Large intestine (tissue), 3 donors: Measurements from ENCODE around the gene PIK3R2. TPM values are rescaled to one million over a fixed set of nuclear protein-coding genes. Genes with fewer than 3 reads are reported as not detected.
"Not testable (repeated sequence)": the region's sequence is repeated elsewhere in the genome, so short reads cannot be mapped to it uniquely, and the experiment has no call there.

ENCODE experiments used
- DNase-seq, 2 donors: peaks; one replicate each; pipeline versions ENCODE4 v3.0.0 to v3.0.0-alpha.2; 2013
- H3K27ac ChIP-seq: one replicate; pipeline ENCODE4 v1.5.1; 2013; ENCODE audit warnings: low read length
- H3K27me3 ChIP-seq: 2 replicates; pipeline ENCODE4 v1.6.1; 2013; ENCODE audit warnings: low read length; ENCODE audit not compliant: control insufficient read depth, insufficient read depth
- H3K36me3 ChIP-seq: 2 replicates; pipeline ENCODE4 v1.6.1; 2013; ENCODE audit warnings: low read length; ENCODE audit not compliant: control insufficient read depth, insufficient read depth
- H3K4me1 ChIP-seq: one replicate; pipeline ENCODE4 v1.6.1; 2013; ENCODE audit warnings: low read length; ENCODE audit not compliant: control insufficient read depth, insufficient read depth
- H3K4me3 ChIP-seq: one replicate; pipeline ENCODE4 v1.5.1; 2013; ENCODE audit warnings: low read length
- H3K9me3 ChIP-seq: one replicate; pipeline ENCODE4 v1.6.1; 2013; ENCODE audit warnings: mild to moderate bottlenecking, low read depth, low read length, moderate library complexity; ENCODE audit not compliant: control insufficient read depth
- WGBS: methylation state at CpG from one replicate; pipeline ENCODE4 v1.1.5; 2013; ENCODE audit warnings: low lambda C conversion rate; ENCODE audit not compliant: insufficient coverage; 5-methylcytosine and 5-hydroxymethylcytosine counted together
- polyA plus RNA-seq: library from polyadenylated mRNA; unstranded; fragments of 120-200 nt; gene quantifications from one replicate; pipeline ENCODE4 v1.2.1, GENCODE V29; 2013

Gene PIK3R2
- polyA plus RNA-seq, 1 donor, result 67.7 TPM

GRCh38 chr19:18150776-18151624 is 2.0 kb upstream of the PIK3R2 start:
- no CpG with 5 or more reads among the region's 18 CpGs for WGBS
- peak overlapping the region; percentile 96 for H3K27ac ChIP-seq
- no peaks in the 10 kb centered on the region for H3K27me3 ChIP-seq
- peaks cover 20% of the 10 kb centered on the region for H3K4me1 ChIP-seq
- H3K4me3 ChIP-seq, result no peak overlapping the region
- DNase-seq, result no peak
- H3K36me3 ChIP-seq, result peaks cover 33% of the 10 kb centered on the region
- H3K9me3 ChIP-seq, result peaks cover 2% of the 10 kb centered on the region

GRCh38 chr19:18152442-18152816 is 534 bp upstream of the PIK3R2 start:
- Histone ChIP-seq H3K36me3 (peaks cover 30% of the 10 kb centered on the region), H3K4me1 (peaks cover 34% of the 10 kb centered on the region), H3K27ac (peak overlapping the region; percentile 96), H3K27me3 (no peaks in the 10 kb centered on the region), H3K9me3 (peaks cover 2% of the 10 kb centered on the region), H3K4me3 (peak overlapping the region; percentile 69)
- WGBS, result no CpG with 5 or more reads among the region's 22 CpGs
- peak; percentile 97 for DNase-seq

GRCh38 chr19:18153556-18154134 is 682 bp downstream of the PIK3R2 start:
- peak overlapping the region; percentile 82 for H3K4me3 ChIP-seq
- H3K9me3 ChIP-seq, result peaks cover 2% of the 10 kb centered on the region
- WGBS, result no CpG with 5 or more reads among the region's 38 CpGs
- H3K36me3 ChIP-seq, result peaks cover 31% of the 10 kb centered on the region
- H3K27ac ChIP-seq, result peak overlapping the region; percentile 81
- peaks cover 38% of the 10 kb centered on the region for H3K4me1 ChIP-seq
- H3K27me3 ChIP-seq, result no peaks in the 10 kb centered on the region
- DNase-seq, result peak in 1 of 2 donors; percentile 51

- Histone ChIP-seq H3K27me3 (no peaks in the 10 kb centered on the region), H3K4me1 (peaks cover 38% of the 10 kb centered on the region), H3K9me3 (peaks cover 2% of the 10 kb centered on the region), H3K4me3 (no peak overlapping the region), H3K27ac (no peak overlapping the region), H3K36me3 (peaks cover 36% of the 10 kb centered on the region)
- no CpG with 5 or more reads among the region's 43 CpGs for WGBS
- no peak for DNase-seq
Measured at GRCh38 chr19:18155095-18156087, 2.4 kb downstream of the PIK3R2 start.

GRCh38 chr19:18156268-18156667 is 3.3 kb downstream of the PIK3R2 start:
- DNase-seq, result no peak
- Histone ChIP-seq H3K4me3 (no peak overlapping the region), H3K27me3 (no peaks in the 10 kb centered on the region), H3K36me3 (peaks cover 35% of the 10 kb centered on the region), H3K27ac (peak overlapping the region; percentile 32), H3K9me3 (peaks cover 2% of the 10 kb centered on the region), H3K4me1 (peaks cover 43% of the 10 kb centered on the region)
- no CpG with 5 or more reads among the region's 6 CpGs for WGBS

- H3K27me3 ChIP-seq, result no peaks in the 10 kb centered on the region
- no peak overlapping the region for H3K4me3 ChIP-seq
- peaks cover 39% of the 10 kb centered on the region for H3K4me1 ChIP-seq
- WGBS, result no CpG with 5 or more reads among the region's 22 CpGs
- peak; percentile 87 to 91 for DNase-seq
- peak overlapping the region; percentile 52 for H3K27ac ChIP-seq
- H3K9me3 ChIP-seq, result peaks cover 2% of the 10 kb centered on the region
- peaks cover 41% of the 10 kb centered on the region for H3K36me3 ChIP-seq
Measured at GRCh38 chr19:18156841-18157464, 4.0 kb downstream of the PIK3R2 start.

GRCh38 chr19:18157465-18158063 is 4.6 kb downstream of the PIK3R2 start:
- Histone ChIP-seq H3K27me3 (no peaks in the 10 kb centered on the region), H3K4me1 (peaks cover 39% of the 10 kb centered on the region), H3K27ac (peak overlapping the region; percentile 52), H3K4me3 (no peak overlapping the region), H3K36me3 (peaks cover 47% of the 10 kb centered on the region), H3K9me3 (peaks cover 2% of the 10 kb centered on the region)
- DNase-seq, result no peak
- no CpG with 5 or more reads among the region's 18 CpGs for WGBS

GRCh38 chr19:18158467-18158866 is 5.5 kb downstream of the PIK3R2 start:
- peaks cover 39% of the 10 kb centered on the region for H3K4me1 ChIP-seq
- WGBS, result no CpG with 5 or more reads among the region's 4 CpGs
- H3K27me3 ChIP-seq, result no peaks in the 10 kb centered on the region
- no peak for DNase-seq
- H3K27ac ChIP-seq, result no peak overlapping the region
- peaks cover 2% of the 10 kb centered on the region for H3K9me3 ChIP-seq
- no peak overlapping the region for H3K4me3 ChIP-seq
- H3K36me3 ChIP-seq, result peaks cover 56% of the 10 kb centered on the region

- H3K27ac ChIP-seq, DNase-seq, H3K4me3 ChIP-seq, H3K27me3 ChIP-seq, H3K9me3 ChIP-seq: not testable (repeated sequence)
- peaks cover 39% of the 10 kb centered on the region for H3K4me1 ChIP-seq
- H3K36me3 ChIP-seq, result peaks cover 59% of the 10 kb centered on the region
- WGBS, result no CpG with 5 or more reads among the region's 6 CpGs
Measured at GRCh38 chr19:18159059-18159616, 6.2 kb downstream of the PIK3R2 start.
